ENCODE results near the gene NUP210L. TPM values are rescaled to one million over a fixed set of nuclear protein-coding genes. Genes with fewer than 3 reads are reported as not detected.

NUP210L gene
- total and polyA plus RNA-seq, 9 of the 15 experiments (the other 6 are each of a cell fraction or from before 2014, with no cell fraction given): 0.01 to 0.04 TPM; not detected in 7

DNA sequence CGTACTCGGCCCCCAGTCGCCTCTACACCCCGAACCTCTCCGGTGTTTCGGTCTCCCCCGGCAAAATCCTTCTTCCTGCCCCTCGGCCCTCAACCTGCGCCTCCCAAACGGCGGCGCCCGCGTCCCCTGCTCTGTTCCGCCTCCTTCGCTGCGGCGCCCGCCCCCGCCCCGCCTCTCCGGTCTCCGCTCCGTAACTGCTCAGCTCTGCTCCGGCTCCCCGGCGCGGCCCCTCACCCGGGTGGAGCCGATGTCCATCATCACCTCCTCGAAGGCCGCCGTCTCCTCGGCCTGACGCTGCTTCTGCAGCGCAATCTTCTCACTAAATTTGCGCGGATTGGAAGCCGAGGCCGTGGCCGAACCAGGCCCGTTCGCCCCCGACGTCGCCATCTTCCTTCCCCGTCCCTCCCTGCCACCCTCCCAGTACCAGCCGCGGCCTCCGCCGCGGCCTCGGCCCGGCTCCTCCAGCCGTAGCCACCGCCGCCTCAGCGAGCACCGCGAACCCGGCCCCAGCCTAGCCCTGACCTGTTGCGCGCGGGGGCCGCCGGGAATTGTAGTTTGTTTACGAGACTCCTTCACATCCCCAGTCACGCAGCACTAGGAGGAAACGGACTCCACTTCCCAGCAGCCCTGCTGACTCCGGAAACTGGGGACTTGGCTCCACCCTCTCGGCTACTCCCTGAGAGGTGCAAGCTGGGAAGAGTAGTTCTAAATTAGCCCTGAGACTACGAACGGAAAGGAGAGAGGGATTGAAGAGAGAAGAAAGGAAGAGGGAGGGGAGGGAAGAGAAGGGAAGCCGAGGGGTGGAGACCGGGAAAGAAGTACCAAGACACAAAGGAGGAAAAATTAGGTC is 196.5 kb downstream of the NUP210L start, which contains the start of gene CRTC2 (continued):
- TF ChIP-seq NCOR1 (IDR thresholded peaks at IDR 0.05) (0 out of 2 replicates have a peak, but pooled peaks have one; percentile 19), RFX1 (IDR thresholded peaks at IDR 0.05) (no peak), POU5F1 (IDR thresholded peaks at IDR 0.05; ENCODE audit: borderline replicate concordance, low read depth, low read length, partially characterized antibody) (peak; percentile 94), CREM (IDR thresholded peaks at IDR 0.05; ENCODE audit: low read depth) (peak; percentile 89), E2F3 (CRISPR knock-in tag; IDR thresholded peaks at IDR 0.05) (no peak), ZNF584 (CRISPR knock-in tag; IDR thresholded peaks at IDR 0.05; ENCODE audit: low read depth) (peak; percentile 95), ID3 (CRISPR knock-in tag; IDR thresholded peaks at IDR 0.05) (no peak), ID3 (tag; IDR thresholded peaks at IDR 0.05) (peak; percentile 71)
- TF ChIP-seq, protein P1, sequence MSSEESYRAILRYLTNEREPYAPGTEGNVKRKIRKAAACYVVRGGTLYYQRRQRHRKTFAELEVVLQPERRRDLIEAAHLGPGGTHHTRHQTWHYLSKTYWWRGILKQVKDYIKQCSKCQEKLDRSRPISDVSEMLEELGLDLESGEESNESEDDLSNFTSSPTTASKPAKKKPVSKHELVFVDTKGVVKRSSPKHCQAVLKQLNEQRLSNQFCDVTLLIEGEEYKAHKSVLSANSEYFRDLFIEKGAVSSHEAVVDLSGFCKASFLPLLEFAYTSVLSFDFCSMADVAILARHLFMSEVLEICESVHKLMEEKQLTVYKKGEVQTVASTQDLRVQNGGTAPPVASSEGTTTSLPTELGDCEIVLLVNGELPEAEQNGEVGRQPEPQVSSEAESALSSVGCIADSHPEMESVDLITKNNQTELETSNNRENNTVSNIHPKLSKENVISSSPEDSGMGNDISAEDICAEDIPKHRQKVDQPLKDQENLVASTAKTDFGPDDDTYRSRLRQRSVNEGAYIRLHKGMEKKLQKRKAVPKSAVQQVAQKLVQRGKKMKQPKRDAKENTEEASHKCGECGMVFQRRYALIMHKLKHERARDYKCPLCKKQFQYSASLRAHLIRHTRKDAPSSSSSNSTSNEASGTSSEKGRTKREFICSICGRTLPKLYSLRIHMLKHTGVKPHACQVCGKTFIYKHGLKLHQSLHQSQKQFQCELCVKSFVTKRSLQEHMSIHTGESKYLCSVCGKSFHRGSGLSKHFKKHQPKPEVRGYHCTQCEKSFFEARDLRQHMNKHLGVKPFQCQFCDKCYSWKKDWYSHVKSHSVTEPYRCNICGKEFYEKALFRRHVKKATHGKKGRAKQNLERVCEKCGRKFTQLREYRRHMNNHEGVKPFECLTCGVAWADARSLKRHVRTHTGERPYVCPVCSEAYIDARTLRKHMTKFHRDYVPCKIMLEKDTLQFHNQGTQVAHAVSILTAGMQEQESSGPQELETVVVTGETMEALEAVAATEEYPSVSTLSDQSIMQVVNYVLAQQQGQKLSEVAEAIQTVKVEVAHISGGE (CRISPR knock-in tag; IDR thresholded peaks at IDR 0.05): peak in 1 of 3 experiments; percentile 88; a peak in 2 of 6 replicates
- TF ChIP-seq, protein P2, sequence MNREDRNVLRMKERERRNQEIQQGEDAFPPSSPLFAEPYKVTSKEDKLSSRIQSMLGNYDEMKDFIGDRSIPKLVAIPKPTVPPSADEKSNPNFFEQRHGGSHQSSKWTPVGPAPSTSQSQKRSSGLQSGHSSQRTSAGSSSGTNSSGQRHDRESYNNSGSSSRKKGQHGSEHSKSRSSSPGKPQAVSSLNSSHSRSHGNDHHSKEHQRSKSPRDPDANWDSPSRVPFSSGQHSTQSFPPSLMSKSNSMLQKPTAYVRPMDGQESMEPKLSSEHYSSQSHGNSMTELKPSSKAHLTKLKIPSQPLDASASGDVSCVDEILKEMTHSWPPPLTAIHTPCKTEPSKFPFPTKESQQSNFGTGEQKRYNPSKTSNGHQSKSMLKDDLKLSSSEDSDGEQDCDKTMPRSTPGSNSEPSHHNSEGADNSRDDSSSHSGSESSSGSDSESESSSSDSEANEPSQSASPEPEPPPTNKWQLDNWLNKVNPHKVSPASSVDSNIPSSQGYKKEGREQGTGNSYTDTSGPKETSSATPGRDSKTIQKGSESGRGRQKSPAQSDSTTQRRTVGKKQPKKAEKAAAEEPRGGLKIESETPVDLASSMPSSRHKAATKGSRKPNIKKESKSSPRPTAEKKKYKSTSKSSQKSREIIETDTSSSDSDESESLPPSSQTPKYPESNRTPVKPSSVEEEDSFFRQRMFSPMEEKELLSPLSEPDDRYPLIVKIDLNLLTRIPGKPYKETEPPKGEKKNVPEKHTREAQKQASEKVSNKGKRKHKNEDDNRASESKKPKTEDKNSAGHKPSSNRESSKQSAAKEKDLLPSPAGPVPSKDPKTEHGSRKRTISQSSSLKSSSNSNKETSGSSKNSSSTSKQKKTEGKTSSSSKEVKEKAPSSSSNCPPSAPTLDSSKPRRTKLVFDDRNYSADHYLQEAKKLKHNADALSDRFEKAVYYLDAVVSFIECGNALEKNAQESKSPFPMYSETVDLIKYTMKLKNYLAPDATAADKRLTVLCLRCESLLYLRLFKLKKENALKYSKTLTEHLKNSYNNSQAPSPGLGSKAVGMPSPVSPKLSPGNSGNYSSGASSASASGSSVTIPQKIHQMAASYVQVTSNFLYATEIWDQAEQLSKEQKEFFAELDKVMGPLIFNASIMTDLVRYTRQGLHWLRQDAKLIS (CRISPR knock-in tag; IDR thresholded peaks at IDR 0.05): 0 out of 2 replicates have a peak, but pooled peaks have one; percentile 26
- TF ChIP-seq, protein P3, sequence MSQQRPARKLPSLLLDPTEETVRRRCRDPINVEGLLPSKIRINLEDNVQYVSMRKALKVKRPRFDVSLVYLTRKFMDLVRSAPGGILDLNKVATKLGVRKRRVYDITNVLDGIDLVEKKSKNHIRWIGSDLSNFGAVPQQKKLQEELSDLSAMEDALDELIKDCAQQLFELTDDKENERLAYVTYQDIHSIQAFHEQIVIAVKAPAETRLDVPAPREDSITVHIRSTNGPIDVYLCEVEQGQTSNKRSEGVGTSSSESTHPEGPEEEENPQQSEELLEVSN (IDR thresholded peaks at IDR 0.05; ENCODE audit: borderline replicate concordance in 1 of 2, extremely low read depth in 1 of 2, insufficient read depth in 1 of 2, insufficient read length in 1 of 2, low read depth in 1 of 2, low read length in 1 of 2, poor library complexity in 1 of 2, severe bottlenecking in 1 of 2): no peak
- TF ChIP-seq, protein P4, sequence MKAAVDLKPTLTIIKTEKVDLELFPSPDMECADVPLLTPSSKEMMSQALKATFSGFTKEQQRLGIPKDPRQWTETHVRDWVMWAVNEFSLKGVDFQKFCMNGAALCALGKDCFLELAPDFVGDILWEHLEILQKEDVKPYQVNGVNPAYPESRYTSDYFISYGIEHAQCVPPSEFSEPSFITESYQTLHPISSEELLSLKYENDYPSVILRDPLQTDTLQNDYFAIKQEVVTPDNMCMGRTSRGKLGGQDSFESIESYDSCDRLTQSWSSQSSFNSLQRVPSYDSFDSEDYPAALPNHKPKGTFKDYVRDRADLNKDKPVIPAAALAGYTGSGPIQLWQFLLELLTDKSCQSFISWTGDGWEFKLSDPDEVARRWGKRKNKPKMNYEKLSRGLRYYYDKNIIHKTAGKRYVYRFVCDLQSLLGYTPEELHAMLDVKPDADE (conservative IDR thresholded peaks at IDR 0.05; ENCODE audit: control insufficient read depth, low read depth, low read length): peak; percentile 100

Data from K562 (cell line).